Measurements from ENCODE around the gene SEC61B. TPM values are rescaled to one million over a fixed set of nuclear protein-coding genes. Genes with fewer than 3 reads are reported as not detected.

Gene SEC61B
- total and polyA plus RNA-seq, 2 experiments from 2014 or later: 133 to 602 TPM

DNA sequence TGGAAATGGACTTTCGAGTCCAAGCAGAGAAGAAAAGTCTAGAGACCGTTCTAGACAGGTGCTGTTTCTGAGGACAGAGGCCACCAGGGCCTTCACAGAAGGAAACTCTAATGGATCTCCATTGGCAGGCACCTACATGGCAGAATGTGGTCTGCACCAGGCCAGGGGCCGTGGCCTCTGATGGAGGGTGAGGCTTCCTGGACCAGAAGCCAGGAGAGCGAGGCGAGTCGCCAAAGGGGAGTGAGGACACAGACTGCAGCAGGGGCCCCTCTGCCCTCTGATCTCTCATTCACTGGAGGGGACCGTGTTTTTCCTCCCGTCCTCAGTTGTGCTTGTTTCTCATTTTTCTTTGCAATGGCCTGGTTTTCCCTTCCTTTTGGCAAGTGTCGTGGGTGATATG lies 41.4 kb upstream of the SEC61B start:
- Mint-ChIP-seq H3K4me1 (peaks cover 16% of the 10 kb centered on the region; the same call in 2 of the 3 replicates), H3K27ac (no peak overlapping the region), H3K9me3 (no peaks in the 10 kb centered on the region), H3K4me3 (no peak overlapping the region), H3K36me3 (ENCODE audit: low read depth) (no peaks in the 10 kb centered on the region), H3K27me3 (ENCODE audit: insufficient read depth, low read depth, poor library complexity) (peaks cover 3% of the 10 kb centered on the region)
- H3K4me2 ChIP-seq: no peak overlapping the region
- H3K36me3 ChIP-seq (ENCODE audit: insufficient read depth): no peaks in the 10 kb centered on the region
- no peaks in the 10 kb centered on the region for H3K9me2 ChIP-seq (ENCODE audit: insufficient read depth)
- TF ChIP-seq ZNF114 (CRISPR knock-in tag; IDR thresholded peaks at IDR 0.05) (no peak), EZH2 (IDR thresholded peaks at IDR 0.05; ENCODE audit: low read depth, unreplicated experiment) (no peak), CREB1 (CRISPR knock-in tag; IDR thresholded peaks at IDR 0.05; ENCODE audit: low read depth) (no peak), EZH2phosphoT487 (IDR thresholded peaks at IDR 0.05; ENCODE audit: unreplicated experiment) (no peak), NANOG (IDR thresholded peaks at IDR 0.05; ENCODE audit: borderline replicate concordance) (no peak), REST (IDR thresholded peaks at IDR 0.05; ENCODE audit: unreplicated experiment) (no peak), ZNF331 (CRISPR knock-in tag; IDR thresholded peaks at IDR 0.05; ENCODE audit: low read depth) (no peak), STAT1 (IDR thresholded peaks at IDR 0.05; ENCODE audit: unreplicated experiment) (no peak), ZNF462 (CRISPR knock-in tag; IDR thresholded peaks at IDR 0.05) (no peak), JUNB (IDR thresholded peaks at IDR 0.05; ENCODE audit: unreplicated experiment) (no peak), POLR2AphosphoS5 (IDR thresholded peaks at IDR 0.05; ENCODE audit: low read depth) (no peak)
- TF ChIP-seq, protein P1, sequence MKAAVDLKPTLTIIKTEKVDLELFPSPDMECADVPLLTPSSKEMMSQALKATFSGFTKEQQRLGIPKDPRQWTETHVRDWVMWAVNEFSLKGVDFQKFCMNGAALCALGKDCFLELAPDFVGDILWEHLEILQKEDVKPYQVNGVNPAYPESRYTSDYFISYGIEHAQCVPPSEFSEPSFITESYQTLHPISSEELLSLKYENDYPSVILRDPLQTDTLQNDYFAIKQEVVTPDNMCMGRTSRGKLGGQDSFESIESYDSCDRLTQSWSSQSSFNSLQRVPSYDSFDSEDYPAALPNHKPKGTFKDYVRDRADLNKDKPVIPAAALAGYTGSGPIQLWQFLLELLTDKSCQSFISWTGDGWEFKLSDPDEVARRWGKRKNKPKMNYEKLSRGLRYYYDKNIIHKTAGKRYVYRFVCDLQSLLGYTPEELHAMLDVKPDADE (IDR thresholded peaks at IDR 0.05): no peak
- TF ChIP-seq, protein P2, sequence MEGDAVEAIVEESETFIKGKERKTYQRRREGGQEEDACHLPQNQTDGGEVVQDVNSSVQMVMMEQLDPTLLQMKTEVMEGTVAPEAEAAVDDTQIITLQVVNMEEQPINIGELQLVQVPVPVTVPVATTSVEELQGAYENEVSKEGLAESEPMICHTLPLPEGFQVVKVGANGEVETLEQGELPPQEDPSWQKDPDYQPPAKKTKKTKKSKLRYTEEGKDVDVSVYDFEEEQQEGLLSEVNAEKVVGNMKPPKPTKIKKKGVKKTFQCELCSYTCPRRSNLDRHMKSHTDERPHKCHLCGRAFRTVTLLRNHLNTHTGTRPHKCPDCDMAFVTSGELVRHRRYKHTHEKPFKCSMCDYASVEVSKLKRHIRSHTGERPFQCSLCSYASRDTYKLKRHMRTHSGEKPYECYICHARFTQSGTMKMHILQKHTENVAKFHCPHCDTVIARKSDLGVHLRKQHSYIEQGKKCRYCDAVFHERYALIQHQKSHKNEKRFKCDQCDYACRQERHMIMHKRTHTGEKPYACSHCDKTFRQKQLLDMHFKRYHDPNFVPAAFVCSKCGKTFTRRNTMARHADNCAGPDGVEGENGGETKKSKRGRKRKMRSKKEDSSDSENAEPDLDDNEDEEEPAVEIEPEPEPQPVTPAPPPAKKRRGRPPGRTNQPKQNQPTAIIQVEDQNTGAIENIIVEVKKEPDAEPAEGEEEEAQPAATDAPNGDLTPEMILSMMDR (conservative IDR thresholded peaks at IDR 0.05; ENCODE audit: low read depth in 2 of 2): no peak
- no peak overlapping the region for H3K4me3 ChIP-seq
- no peak overlapping the region for H2AFZ ChIP-seq
- H3K27me3 ChIP-seq (ENCODE audit: insufficient read depth): no peaks in the 10 kb centered on the region
- peaks cover 8% of the 10 kb centered on the region; the same call in 1 of the 2 replicates for H3K4me1 ChIP-seq (ENCODE audit: insufficient read depth)
- ATAC-seq (no peak), DNase-seq (ENCODE audit: low spot score) (no peak)
- H3K79me2 ChIP-seq (replicated peaks; ENCODE audit: insufficient read depth): no peaks in the 10 kb centered on the region
- no peaks in the 10 kb centered on the region for H4K20me1 ChIP-seq (replicated peaks; ENCODE audit: insufficient read depth)
- H3K27ac ChIP-seq (ENCODE audit: low read depth): no peak overlapping the region
- no peaks in the 10 kb centered on the region for H3F3A ChIP-seq (replicated peaks; ENCODE audit: low read depth)
